GM19452 (cell line): Measurements from ENCODE around the gene CSTF3.
"Not testable (repeated sequence)": the region's sequence is repeated elsewhere in the genome, so short reads cannot be mapped to it uniquely, and the experiment has no call there.

ENCODE experiments used
- ATAC-seq: cut with Tn5 transposase; IDR thresholded peaks from one replicate; pipeline ENCODE4 v1.9.1; 2021; ENCODE audit not compliant: unreplicated experiment

Gene CSTF3

DNA sequence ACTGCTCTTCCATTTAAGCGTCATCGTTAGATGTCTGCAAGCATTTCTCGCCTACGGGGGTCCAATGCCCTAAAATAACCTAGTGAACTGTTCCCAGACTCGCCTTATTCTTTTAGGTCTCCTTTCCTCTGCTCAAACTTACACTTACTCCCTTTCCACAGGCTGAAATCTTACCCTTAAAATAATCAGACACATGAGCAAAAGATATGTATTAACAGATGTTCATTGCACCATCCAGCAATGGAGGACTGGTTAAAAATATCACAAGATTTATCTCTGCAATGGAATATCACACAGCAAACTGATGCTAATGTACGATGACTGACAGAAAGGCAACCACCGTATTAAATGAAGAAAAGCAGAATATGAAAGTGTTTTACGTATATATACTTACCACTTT, 1.6 kb upstream of the CSTF3 start:
- no peak for ATAC-seq

- ATAC-seq = no peak
Observed at GRCh38 chr11:33160587-33160986, 693 bp downstream of the CSTF3 start.

- ATAC-seq = no peak
Observed at GRCh38 chr11:33160136-33160535, 1.1 kb downstream of the CSTF3 start.

DNA sequence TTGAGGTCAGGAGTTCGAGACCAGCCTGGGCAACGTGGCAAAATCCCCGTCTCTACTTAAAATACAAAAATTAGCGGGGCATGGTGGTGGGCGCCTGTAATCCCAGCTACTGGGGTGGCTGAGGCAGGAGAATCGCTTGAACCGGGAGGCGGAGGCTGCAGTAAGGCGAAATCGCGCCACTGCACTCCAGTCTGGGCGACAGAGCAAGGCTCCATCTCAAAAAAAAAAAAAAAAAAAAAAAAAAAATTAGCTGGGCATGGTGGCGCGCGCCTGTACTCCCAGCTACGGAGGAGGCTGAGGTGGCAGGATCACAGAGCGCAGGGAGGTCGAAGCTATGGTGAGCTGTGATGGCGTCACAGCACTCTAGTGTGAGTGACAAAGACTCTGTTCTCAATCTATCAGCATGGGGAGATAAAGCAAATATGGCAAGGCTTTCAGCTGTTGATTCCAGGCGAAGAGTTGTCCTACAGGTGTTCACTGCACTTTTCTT, 1.9 kb downstream of the CSTF3 start:
- not testable (repeated sequence) for ATAC-seq

DNA sequence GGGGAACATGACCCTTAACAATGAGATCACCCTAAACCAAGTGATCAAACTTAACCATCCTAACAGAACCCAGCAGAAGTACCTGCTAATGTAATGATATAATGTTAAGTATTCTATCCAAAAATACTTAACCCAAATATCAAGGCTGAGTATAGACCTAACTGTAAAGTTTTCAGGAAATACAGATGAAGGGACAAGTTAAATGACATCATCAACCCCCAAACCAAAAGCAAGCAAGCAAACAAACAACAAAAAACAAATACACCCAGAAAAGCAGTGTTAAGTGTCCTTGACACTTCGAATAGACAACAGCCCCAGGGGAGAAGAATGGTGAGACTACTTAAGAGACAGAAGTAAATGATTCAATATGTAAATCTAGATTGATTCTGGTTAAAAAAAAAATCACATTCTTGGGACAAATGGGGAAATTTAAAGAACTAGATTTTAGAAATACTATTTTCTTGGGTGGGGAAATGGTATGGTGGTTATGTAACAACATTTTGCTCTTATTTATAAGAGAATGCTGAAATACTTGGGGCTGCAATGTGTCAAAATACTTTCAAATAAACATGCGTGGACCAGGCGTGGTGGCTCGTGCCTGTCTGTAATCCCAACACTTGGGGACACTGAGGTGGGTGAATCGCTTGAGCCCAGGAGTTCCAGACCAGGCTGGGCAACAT, 2.5 kb downstream of the CSTF3 start:
- ATAC-seq = no peak

- ATAC-seq = no peak
Observed at GRCh38 chr11:33157103-33158027, 3.9 kb downstream of the CSTF3 start.

DNA sequence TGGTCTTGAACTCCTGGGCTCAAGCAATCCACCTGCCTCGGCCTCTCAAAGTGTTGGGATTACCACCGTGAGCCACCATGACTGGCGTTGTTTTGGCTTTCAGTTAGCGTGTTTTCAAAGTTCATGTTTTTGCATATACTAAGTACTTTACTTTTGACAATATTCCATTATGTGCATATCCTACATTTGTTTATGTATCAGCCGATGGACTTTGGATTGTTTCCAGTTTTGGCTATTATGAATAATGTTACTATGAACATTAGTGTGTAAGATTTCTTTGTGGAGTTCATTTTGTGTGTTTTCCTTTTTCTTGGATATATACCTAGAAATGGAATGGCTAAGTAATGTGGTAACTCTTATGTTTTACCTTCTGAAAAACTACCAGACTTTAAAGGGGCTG, 9.9 kb downstream of the CSTF3 start:
- no peak for ATAC-seq

DNA sequence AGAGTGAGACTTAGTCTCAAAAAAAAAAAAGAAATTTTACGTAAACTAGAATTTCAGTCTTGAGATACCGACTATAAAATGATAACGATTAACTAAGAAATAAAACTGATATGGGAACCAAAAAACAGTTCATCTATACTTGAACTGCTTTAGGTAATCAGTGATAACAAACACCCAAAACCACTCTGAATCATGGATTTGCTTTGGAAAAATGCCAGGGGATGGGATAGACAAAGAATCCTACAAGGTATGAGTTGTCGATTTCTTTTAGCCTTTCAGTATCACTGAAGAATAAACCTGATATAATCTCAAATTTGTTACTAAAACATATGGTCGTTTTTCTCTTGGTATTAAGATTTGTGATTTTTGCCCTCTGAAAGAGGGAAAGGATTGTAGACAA, 13.7 kb downstream of the CSTF3 start:
- no peak for ATAC-seq

DNA sequence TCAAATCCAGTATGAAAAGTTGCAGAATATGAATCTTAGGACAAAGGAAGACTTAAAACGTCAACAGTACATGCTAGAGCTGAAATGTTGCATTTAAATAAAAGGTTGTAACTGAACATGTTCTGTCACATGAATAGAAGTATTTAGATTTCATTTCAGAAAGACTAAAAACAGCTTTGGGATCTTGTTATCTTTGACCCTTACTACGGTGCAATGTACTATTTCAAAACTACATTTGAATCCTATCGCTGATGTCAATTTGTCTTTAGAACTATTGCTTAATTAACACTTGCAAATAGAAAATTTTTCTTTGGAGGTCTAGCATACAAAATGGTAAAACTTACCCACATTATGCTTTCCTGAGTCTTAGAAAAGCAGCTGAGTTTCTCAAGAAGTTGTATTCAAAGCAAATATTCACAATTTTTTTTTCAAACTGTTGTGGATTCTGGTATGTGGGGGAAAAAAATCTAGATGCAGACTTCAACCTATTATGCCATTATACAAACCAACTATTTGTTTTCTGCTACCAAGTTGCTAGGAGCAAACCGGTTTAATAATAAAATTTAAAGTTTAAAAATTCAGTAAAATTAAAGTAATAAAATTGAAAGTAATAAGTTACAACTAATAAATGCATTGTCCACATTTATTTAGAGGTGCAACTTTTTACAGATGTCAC, 25.4 kb downstream of the CSTF3 start:
- no peak for ATAC-seq

- ATAC-seq = no peak
Observed at GRCh38 chr11:33135216-33135615, 26.1 kb downstream of the CSTF3 start.

DNA sequence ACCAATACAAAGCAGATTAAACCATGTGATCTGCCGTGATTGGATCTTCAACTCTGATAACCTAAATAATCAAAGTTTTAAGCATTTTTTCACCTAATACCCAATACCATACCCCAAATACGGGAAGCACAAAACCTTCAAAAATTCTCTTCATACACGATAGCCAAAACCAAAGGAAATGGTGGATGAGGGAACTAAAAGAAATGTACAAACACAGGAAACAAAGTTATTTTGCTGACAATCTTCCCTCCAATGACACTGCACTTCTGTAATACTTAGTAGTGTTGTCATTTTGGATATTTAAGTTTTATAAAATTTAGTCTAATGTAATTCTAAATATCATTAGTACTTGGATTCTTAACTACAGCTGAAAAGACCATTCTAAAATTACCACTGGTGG, 27.0 kb downstream of the CSTF3 start:
- ATAC-seq = no peak

DNA sequence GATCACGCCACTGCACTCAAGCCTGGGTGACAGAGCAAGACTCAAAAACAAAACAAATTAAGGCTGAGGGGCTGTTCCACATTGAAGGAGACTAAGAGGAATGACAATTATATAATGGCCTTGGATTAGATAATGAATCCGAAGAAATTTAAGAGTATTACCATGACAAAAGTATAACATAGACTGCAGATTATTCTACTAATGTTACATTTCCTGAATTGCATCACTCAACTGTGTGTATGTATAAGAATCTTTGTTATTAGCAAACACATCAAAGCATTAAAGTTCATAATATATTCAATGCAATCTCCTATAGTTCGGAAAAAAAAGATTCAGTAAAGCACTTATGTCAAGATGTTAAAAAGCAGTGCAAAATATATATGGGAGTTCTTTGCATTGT, 27.5 kb downstream of the CSTF3 start:
- no peak for ATAC-seq

DNA sequence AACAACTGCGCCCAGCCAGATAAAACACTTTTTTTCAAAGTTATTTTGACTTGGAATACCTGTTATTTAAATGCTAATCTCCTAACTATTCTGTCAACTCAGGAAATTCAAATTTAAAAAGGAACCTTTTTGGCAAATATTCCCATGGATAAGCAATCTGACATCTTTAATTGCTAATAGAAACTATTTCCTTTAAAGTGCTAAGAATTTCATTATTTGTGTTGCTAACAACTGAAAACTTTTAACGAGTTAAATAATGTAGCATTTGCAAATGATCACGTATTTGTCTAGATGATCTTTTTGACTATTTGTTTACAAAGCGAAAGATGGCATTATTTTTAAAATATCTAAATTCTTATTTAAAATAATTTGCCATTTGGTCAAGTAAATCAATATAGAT, 28.8 kb downstream of the CSTF3 start:
- ATAC-seq = no peak

- no peak for ATAC-seq
Observed at GRCh38 chr11:33128739-33129138, 32.5 kb downstream of the CSTF3 start.

DNA sequence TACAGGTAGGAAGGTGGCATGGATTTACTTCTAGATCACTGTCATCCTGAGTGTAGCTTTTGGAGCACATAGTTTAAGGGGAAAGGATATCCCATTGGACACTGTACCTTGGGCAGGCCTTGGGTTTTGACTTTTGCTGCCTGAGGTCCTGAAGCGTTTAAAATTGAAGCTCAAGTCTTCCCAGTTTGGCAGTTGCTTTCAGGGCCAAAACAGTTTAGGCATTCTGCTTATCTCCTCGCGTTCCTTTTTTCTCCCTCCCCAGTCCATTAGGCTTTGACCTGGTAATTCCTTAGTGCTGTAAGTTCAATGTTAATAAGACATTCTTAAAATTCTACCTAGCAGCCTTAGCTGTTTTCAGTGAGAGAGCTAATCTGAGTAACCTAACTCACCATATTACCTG, 35.7 kb downstream of the CSTF3 start:
- no peak for ATAC-seq

- ATAC-seq = no peak
Observed at GRCh38 chr11:33125025-33125424, 36.3 kb downstream of the CSTF3 start.

DNA sequence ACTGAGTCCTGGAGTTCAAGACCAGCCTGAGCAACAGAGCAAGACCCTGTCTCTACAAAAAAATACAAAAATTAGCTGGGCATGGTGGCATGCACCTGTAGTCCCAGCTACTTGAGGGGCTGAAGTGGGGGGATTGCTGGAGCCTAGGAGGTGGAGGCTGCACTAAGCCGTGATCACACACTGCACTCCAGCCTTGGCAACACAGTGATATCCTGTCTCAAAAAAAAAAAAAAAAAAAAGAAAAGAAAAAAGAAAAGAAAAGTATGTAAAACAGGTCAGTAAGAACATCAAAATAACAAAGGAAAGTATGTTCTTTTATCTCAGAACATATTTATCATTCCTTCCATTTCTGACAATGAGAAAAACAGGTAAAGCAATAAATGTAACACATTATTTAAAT, 38.6 kb downstream of the CSTF3 start:
- ATAC-seq = not testable (repeated sequence)

DNA sequence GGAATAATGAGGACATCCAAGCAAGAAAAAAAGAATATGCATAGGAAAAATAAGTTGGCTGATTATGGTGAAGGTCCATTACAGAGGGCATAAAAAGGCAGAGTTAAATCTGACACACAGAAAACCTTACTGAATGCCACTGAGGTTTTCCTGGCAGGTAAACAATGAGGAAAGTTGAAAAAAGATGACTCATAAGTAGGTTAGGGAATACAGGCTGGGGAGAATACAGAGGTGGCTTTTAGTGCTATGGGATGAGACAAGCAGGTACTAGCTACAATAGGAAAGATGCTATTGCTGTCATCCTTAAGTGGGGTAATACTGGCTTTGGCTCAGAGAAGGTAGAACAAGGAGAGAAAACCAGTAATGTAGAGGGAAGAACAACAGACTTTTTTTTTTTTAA, 44.7 kb downstream of the CSTF3 start:
- ATAC-seq = no peak

DNA sequence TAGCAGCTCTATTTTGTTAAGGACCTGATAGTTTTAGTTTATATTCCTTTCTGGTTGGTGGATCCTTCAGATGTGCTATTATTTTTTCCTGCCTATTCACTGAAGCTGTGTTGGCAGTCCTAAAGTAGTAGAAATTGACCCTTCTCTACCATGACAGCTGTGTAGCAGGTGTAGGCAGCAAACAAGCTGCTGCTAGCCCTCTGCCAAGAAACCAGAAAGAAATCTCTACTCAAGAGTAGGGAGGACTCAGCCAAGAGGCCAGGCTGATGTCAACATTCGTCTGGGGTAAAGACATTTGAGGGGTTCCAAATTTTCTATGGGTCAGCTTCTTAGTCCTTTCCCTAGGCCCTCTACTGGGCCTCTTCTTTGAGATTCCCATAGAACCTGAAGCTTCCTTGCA, 51.2 kb downstream of the CSTF3 start:
- no peak for ATAC-seq

DNA sequence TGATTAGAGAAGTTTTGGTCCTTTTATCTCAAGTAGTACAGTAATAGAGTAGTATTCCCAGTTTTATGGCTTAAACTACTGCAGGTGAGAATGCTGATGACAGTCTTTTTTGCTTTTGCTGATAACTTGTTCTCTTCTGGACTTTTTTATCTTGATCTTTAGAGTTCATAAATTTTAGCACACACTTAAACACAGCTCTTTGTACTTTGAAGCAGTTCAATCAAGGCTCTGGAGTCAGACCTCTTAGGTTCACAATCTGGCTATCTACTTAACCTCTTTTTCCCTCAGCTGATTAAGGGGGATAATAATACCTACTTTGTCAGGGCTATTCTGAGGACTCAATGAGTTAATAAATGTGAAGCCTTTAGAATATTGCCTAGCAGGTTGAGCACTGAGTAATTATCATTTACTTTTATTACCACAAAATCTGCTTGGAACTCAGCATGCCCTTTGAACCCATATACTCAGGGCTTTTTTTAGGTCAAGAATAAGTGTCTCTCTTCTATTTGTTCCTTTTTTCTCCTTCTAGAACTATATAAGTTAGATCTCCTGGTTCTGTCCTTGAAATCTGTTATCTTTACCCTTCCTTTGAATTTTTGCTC, 51.9 kb downstream of the CSTF3 start:
- no peak for ATAC-seq

DNA sequence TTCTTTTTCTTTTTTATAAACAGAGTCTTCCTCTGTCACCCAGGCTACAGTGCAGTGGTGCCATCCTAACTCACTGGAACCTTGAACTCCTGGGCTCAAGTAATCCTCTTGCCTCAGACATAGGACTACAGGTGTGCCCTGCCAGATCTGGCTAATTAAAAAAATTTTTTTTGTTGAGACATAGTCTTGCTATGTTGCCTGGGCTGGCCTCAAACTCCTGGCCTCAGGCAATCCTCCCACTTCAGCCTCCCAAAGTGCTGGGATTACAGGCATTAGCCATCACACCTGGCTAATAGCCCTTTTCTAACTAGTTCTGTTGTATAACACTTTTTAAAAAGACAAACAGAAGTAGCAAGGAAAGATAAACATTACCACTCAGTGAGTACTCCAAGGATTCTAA, 57.4 kb downstream of the CSTF3 start:
- ATAC-seq = no peak
